HL-60 (cell line): ENCODE results near the gene PLCB1.

Source experiments
- DNase-seq, 2 experiments: peaks; one replicate each; pipeline ENCODE4 v3.0.0-alpha.2; 2010 to 2020; ENCODE audit warnings: low read depth in 1 of 2, low spot score in 1 of 2
- H3K27ac ChIP-seq: fragments of 250-450 bp; sonication (Bioruptor Pico); replicated peaks from 2 replicates; pipeline ENCODE4 v1.5.1; 2020; ENCODE audit warnings: mild to moderate bottlenecking, moderate library complexity
- H3K27me3 ChIP-seq: fragments of 250-450 bp; sonication (Bioruptor Pico); 2 replicates; pipeline ENCODE4 v1.5.1; 2021; ENCODE audit warnings: mild to moderate bottlenecking, moderate library complexity; ENCODE audit not compliant: insufficient read depth, poor library complexity, severe bottlenecking
- H3K4me3 ChIP-seq: replicated peaks from 2 replicates; pipeline ENCODE4 v1.5.1; 2011; ENCODE audit warnings: mild to moderate bottlenecking, control low read depth, low read length; ENCODE audit not compliant: insufficient read depth
- GABPA ChIP-seq: IDR thresholded peaks from 2 replicates; pipeline ENCODE4 v1.6.1; 2012; ENCODE audit warnings: low read depth
- POLR2AphosphoS5 ChIP-seq: IDR thresholded peaks from 2 replicates; pipeline ENCODE4 v1.6.1; 2012; ENCODE audit warnings: low read depth
- SPI1 ChIP-seq: IDR thresholded peaks from 2 replicates; pipeline ENCODE4 v1.6.1; 2012; ENCODE audit warnings: low read depth, mild to moderate bottlenecking, borderline replicate concordance
- TF ChIP-seq, protein P1 (sequence below): IDR thresholded peaks from one replicate; pipeline ENCODE4 v1.5.1; 2011; ENCODE audit warnings: low read length, control low read depth, inconsistent platforms; ENCODE audit not compliant: insufficient read depth
- TF ChIP-seq, protein P2 (sequence below): IDR thresholded peaks from 2 replicates; pipeline ENCODE4 v1.6.1; 2012; ENCODE audit warnings: low read depth; ENCODE audit not compliant: insufficient replicate concordance

The PLCB1 gene

DNA sequence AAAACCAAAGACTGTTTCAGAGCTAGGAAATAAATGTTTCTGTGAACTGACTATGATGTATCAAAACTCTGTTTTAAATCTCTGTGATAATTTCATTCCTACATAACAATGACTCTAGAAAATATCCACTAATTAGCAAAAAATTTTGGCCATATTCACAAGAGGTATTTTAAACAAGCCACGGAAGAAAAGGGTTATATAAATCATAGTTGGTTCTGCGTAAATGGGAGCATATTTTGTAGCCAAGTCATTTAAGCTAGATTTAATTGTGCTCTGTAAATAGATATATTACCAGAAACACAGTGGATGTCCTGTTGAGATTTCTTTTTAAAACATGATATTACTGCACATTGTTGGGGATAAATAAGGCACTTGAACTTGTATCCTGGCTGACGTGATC lies 520.3 kb downstream of the PLCB1 start:
- TF ChIP-seq SPI1 (no peak), GABPA (no peak)
- TF ChIP-seq, protein P1, sequence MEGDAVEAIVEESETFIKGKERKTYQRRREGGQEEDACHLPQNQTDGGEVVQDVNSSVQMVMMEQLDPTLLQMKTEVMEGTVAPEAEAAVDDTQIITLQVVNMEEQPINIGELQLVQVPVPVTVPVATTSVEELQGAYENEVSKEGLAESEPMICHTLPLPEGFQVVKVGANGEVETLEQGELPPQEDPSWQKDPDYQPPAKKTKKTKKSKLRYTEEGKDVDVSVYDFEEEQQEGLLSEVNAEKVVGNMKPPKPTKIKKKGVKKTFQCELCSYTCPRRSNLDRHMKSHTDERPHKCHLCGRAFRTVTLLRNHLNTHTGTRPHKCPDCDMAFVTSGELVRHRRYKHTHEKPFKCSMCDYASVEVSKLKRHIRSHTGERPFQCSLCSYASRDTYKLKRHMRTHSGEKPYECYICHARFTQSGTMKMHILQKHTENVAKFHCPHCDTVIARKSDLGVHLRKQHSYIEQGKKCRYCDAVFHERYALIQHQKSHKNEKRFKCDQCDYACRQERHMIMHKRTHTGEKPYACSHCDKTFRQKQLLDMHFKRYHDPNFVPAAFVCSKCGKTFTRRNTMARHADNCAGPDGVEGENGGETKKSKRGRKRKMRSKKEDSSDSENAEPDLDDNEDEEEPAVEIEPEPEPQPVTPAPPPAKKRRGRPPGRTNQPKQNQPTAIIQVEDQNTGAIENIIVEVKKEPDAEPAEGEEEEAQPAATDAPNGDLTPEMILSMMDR = no peak
- no peak overlapping the region for H3K4me3 ChIP-seq
- no peak for DNase-seq
- no peaks in the 10 kb centered on the region for H3K27me3 ChIP-seq
- no peak overlapping the region for H3K27ac ChIP-seq

DNA sequence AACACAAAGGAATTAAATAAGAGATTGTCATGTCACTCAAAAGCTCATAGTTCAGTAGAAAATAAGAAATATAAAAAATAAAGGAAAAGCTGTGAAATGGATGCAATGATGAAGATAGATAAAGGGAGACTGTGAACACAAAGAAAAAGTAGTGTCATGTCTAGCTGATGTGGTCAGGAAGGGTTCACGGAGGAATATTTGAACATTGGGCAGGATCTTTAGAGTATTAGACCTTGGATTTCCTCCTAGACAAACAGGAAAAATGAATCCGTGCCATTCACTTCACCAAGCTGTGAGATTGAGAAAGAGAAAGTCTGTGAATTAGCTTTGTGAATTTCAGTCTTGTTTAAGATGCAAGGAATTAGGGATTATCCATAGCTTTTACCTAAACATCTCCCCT lies 522.4 kb downstream of the PLCB1 start:
- TF ChIP-seq SPI1 (no peak), GABPA (no peak), POLR2AphosphoS5 (no peak)
- TF ChIP-seq, protein P1 = no peak
- TF ChIP-seq, protein P2, sequence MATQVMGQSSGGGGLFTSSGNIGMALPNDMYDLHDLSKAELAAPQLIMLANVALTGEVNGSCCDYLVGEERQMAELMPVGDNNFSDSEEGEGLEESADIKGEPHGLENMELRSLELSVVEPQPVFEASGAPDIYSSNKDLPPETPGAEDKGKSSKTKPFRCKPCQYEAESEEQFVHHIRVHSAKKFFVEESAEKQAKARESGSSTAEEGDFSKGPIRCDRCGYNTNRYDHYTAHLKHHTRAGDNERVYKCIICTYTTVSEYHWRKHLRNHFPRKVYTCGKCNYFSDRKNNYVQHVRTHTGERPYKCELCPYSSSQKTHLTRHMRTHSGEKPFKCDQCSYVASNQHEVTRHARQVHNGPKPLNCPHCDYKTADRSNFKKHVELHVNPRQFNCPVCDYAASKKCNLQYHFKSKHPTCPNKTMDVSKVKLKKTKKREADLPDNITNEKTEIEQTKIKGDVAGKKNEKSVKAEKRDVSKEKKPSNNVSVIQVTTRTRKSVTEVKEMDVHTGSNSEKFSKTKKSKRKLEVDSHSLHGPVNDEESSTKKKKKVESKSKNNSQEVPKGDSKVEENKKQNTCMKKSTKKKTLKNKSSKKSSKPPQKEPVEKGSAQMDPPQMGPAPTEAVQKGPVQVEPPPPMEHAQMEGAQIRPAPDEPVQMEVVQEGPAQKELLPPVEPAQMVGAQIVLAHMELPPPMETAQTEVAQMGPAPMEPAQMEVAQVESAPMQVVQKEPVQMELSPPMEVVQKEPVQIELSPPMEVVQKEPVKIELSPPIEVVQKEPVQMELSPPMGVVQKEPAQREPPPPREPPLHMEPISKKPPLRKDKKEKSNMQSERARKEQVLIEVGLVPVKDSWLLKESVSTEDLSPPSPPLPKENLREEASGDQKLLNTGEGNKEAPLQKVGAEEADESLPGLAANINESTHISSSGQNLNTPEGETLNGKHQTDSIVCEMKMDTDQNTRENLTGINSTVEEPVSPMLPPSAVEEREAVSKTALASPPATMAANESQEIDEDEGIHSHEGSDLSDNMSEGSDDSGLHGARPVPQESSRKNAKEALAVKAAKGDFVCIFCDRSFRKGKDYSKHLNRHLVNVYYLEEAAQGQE = no peak
- Histone ChIP-seq H3K27me3 (no peaks in the 10 kb centered on the region), H3K4me3 (no peak overlapping the region), H3K27ac (no peak overlapping the region)
- DNase-seq = no peak

DNA sequence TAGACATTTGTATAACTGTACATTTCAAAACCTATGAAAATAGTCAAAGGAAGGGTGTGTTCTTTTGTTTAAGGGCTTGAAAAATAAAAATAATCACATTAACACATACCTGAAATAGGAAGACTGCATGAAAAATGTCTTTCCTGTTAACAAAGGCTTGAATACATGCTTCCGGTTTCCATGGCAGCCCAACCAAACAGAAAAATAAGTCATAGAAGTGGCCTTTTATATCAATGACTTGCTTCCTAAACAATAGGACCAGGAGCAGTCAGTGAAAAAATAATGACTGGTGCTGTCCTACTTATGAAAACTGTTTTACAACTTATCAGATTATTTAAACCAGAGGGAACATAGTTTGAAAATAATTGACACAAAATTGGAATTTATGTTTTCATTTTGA lies 524.3 kb downstream of the PLCB1 start:
- Histone ChIP-seq H3K4me3 (no peak overlapping the region), H3K27me3 (no peaks in the 10 kb centered on the region), H3K27ac (no peak overlapping the region)
- no peak for DNase-seq
- TF ChIP-seq SPI1 = no peak
- no peak for TF ChIP-seq POLR2AphosphoS5
- TF ChIP-seq GABPA = no peak
- TF ChIP-seq, protein P2 = no peak
- TF ChIP-seq, protein P1 = no peak

DNA sequence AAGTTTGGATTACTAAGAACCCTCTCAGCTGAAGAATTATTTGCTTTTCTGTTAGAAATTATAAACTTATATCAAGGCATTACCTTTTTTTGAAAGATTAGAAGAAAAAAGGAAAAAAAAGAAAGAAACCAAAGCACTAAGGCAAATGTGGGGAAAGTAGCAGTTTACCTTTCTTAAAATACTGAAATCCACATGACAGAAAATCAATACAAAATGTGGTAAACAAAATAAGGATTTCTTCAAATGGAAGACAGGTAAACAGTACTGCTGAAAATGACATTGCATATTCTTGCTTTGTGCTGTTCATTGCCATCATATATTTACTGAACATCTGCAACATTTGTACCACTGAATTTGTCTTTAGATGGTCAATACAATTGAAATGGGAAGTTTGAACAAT lies 525.6 kb downstream of the PLCB1 start:
- TF ChIP-seq GABPA = no peak
- TF ChIP-seq, protein P2 = no peak
- no peak for TF ChIP-seq POLR2AphosphoS5
- no peak for TF ChIP-seq SPI1
- TF ChIP-seq, protein P1 = no peak
- no peak overlapping the region for H3K27ac ChIP-seq
- H3K27me3 ChIP-seq = no peaks in the 10 kb centered on the region
- no peak overlapping the region for H3K4me3 ChIP-seq
- no peak for DNase-seq
